HG03469 (cell line): ENCODE measurements around the gene VSTM2B.
"Not testable (repeated sequence)": the region's sequence is repeated elsewhere in the genome, so short reads cannot be mapped to it uniquely, and the experiment has no call there.

ENCODE experiments used
- ATAC-seq: cut with Tn5 transposase; IDR thresholded peaks from one replicate; pipeline ENCODE4 v1.9.1; 2021; ENCODE audit warnings: mild to moderate bottlenecking, moderate library complexity, moderate number of reproducible peaks; ENCODE audit not compliant: unreplicated experiment

The VSTM2B gene

GRCh38 chr19:29525901-29526729, at the start of gene VSTM2B:
Gene VSTM2B (plus strand): TSS chr19:29525994. CDS start chr19:29526584, 590 bp downstream.
- no peak for ATAC-seq

GRCh38 chr19:29476528-29476927, 49.3 kb upstream of the VSTM2B start:
- ATAC-seq = no peak

GRCh38 chr19:29477831-29478577, 47.8 kb upstream of the VSTM2B start:
- ATAC-seq = no peak

GRCh38 chr19:29478578-29479565, 46.9 kb upstream of the VSTM2B start:
- no peak for ATAC-seq

- no peak for ATAC-seq
These were observed 45.9 kb upstream of the VSTM2B start for GRCh38 chr19:29479941-29480340.

GRCh38 chr19:29480507-29480906, 45.3 kb upstream of the VSTM2B start:
- ATAC-seq = no peak

GRCh38 chr19:29482855-29483640, 42.7 kb upstream of the VSTM2B start:
- no peak for ATAC-seq

- no peak for ATAC-seq
These were observed 42.2 kb upstream of the VSTM2B start for GRCh38 chr19:29483641-29483920.

- ATAC-seq = no peak
These were observed 41.7 kb upstream of the VSTM2B start for GRCh38 chr19:29483944-29484581.

- no peak for ATAC-seq
These were observed 40.9 kb upstream of the VSTM2B start for GRCh38 chr19:29484876-29485275.

- ATAC-seq = no peak
These were observed 40.5 kb upstream of the VSTM2B start for GRCh38 chr19:29485293-29485692.

- not testable (repeated sequence) for ATAC-seq
These were observed 38.8 kb upstream of the VSTM2B start for GRCh38 chr19:29486961-29487360.

- ATAC-seq = no peak
These were observed 38.4 kb upstream of the VSTM2B start for GRCh38 chr19:29487432-29487831.

GRCh38 chr19:29488316-29488715, 37.5 kb upstream of the VSTM2B start:
- ATAC-seq = no peak

GRCh38 chr19:29489172-29489951, 36.4 kb upstream of the VSTM2B start:
- no peak for ATAC-seq

- no peak for ATAC-seq
These were observed 34.3 kb upstream of the VSTM2B start for GRCh38 chr19:29491491-29491890.

- ATAC-seq = no peak
These were observed 33.7 kb upstream of the VSTM2B start for GRCh38 chr19:29491995-29492577.

GRCh38 chr19:29492769-29493168, 33.0 kb upstream of the VSTM2B start:
- ATAC-seq = no peak

- no peak for ATAC-seq
These were observed 30.7 kb upstream of the VSTM2B start for GRCh38 chr19:29495091-29495490.
